ENCODE data around the gene PAH.

The PAH gene

GRCh38 chr12:102913453-102914226 lies 3.4 kb downstream of the PAH start:
- no peak for TF ChIP-seq CTCF (IDR thresholded peaks at IDR 0.05; ENCODE audit: control insufficient read depth, extremely low read depth, insufficient read depth)
- no peak overlapping the region for H3K4me3 ChIP-seq (ENCODE audit: low read depth, low read length)
- no peak for DNase-seq (ENCODE audit: low read depth)

- H3K4me3 ChIP-seq (ENCODE audit: low read depth, low read length) = no peak overlapping the region
- no peak for DNase-seq (ENCODE audit: low read depth)
- TF ChIP-seq CTCF (IDR thresholded peaks at IDR 0.05; ENCODE audit: control insufficient read depth, extremely low read depth, insufficient read depth) = no peak
Measured at GRCh38 chr12:102912258-102912657, 4.8 kb downstream of the PAH start.

- H3K4me3 ChIP-seq (ENCODE audit: low read depth, low read length) = no peak overlapping the region
- DNase-seq (ENCODE audit: low read depth) = no peak
- TF ChIP-seq CTCF (IDR thresholded peaks at IDR 0.05; ENCODE audit: control insufficient read depth, extremely low read depth, insufficient read depth) = no peak
Measured at GRCh38 chr12:102911320-102911719, 5.7 kb downstream of the PAH start.

- no peak for DNase-seq (ENCODE audit: low read depth)
- no peak for TF ChIP-seq CTCF (IDR thresholded peaks at IDR 0.05; ENCODE audit: control insufficient read depth, extremely low read depth, insufficient read depth)
- H3K4me3 ChIP-seq (ENCODE audit: low read depth, low read length) = no peak overlapping the region
Measured at GRCh38 chr12:102910792-102911191, 6.3 kb downstream of the PAH start.

GRCh38 chr12:102910137-102910536 lies 6.9 kb downstream of the PAH start:
- H3K4me3 ChIP-seq (ENCODE audit: low read depth, low read length) = no peak overlapping the region
- no peak for TF ChIP-seq CTCF (IDR thresholded peaks at IDR 0.05; ENCODE audit: control insufficient read depth, extremely low read depth, insufficient read depth)
- no peak for DNase-seq (ENCODE audit: low read depth)

GRCh38 chr12:102907918-102908317 lies 9.1 kb downstream of the PAH start:
- no peak for DNase-seq (ENCODE audit: low read depth)
- no peak overlapping the region for H3K4me3 ChIP-seq (ENCODE audit: low read depth, low read length)
- no peak for TF ChIP-seq CTCF (IDR thresholded peaks at IDR 0.05; ENCODE audit: control insufficient read depth, extremely low read depth, insufficient read depth)

GRCh38 chr12:102905229-102905628 lies 11.8 kb downstream of the PAH start:
- TF ChIP-seq CTCF (IDR thresholded peaks at IDR 0.05; ENCODE audit: control insufficient read depth, extremely low read depth, insufficient read depth) = no peak
- no peak for DNase-seq (ENCODE audit: low read depth)
- H3K4me3 ChIP-seq (ENCODE audit: low read depth, low read length) = no peak overlapping the region

Measured in LNCaP clone FGC (cell line).